ENCODE data around the gene MTNR1A. TPM values are rescaled to one million over a fixed set of nuclear protein-coding genes. Genes with fewer than 3 reads are reported as not detected.

Gene MTNR1A
- total and polyA plus RNA-seq, 2 donors (not counting 1 experiment from before 2014, with no cell fraction given) = not detected

DNA sequence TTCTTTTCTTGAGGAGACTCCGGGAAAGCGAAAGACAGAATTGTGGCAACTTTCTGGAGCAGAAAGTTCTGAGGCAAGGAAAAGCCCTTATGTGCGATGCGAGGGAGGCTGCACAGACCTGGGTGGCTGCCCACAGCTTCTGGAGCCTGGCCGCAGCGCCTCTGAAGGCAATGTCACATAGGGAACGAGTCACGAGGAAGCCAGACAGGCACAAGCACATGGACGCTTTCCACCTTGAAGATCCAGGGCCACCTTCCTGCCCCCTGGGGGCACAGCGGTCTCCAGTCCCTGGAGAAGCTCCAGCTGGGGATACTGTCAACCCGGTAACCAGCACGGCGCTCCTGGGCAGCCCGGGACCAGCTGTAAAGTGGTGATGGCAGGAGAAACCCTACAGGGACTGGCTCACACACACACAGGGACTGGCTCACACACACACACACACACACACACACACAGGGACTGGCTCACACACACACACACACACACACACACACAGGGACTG is 69.8 kb downstream of the MTNR1A start:
- H4K20me1 ChIP-seq (ENCODE audit: control insufficient read depth, insufficient read depth, low read length, poor library complexity, severe bottlenecking) = no peaks in the 10 kb centered on the region
- DNase-seq (no peak), ATAC-seq (ENCODE audit: low read depth) (no peak)
- ChIA-PET CTCF (no interaction called here), POLR2A (no interaction called here)
- no peaks in the 10 kb centered on the region for H3K27me3 ChIP-seq (replicated peaks in 1 of 4; ENCODE audit: control extremely low read depth in 1 of 4, control insufficient read depth in 3 of 4, insufficient read depth in 4 of 4, low read length in 3 of 4)
- H3K27ac Mint-ChIP-seq = no peak overlapping the region
- WGBS (ENCODE audit: insufficient coverage) = 62% methylated on average over 13 of the region's 14 CpGs
- H3K4me3 ChIP-seq (ENCODE audit: control extremely low read depth in 1 of 5, extremely low read depth in 1 of 5, insufficient read depth in 1 of 5, low read depth in 2 of 5, low read length in 4 of 5) = no peak overlapping the region
- no peaks in the 10 kb centered on the region for H3K4me1 Mint-ChIP-seq
- intact Hi-C loops (cut with micrococcal nuclease) = no loop called here
- no peaks in the 10 kb centered on the region for H3K36me3 ChIP-seq (replicated peaks in 1 of 2; ENCODE audit: control extremely low read depth in 1 of 2, control insufficient read depth in 1 of 2, extremely low read depth in 1 of 2, insufficient read depth in 2 of 2, low read length in 1 of 2)
- H3K4me1 ChIP-seq (ENCODE audit: control insufficient read depth in 2 of 2, insufficient read depth in 2 of 2, low read length in 2 of 2) = no peaks in the 10 kb centered on the region
- no peak for TF ChIP-seq EZH2 (IDR thresholded peaks at IDR 0.05; ENCODE audit: borderline replicate concordance, insufficient read depth, low read depth, low read length, poor library complexity, severe bottlenecking)
- TF ChIP-seq, protein P1, sequence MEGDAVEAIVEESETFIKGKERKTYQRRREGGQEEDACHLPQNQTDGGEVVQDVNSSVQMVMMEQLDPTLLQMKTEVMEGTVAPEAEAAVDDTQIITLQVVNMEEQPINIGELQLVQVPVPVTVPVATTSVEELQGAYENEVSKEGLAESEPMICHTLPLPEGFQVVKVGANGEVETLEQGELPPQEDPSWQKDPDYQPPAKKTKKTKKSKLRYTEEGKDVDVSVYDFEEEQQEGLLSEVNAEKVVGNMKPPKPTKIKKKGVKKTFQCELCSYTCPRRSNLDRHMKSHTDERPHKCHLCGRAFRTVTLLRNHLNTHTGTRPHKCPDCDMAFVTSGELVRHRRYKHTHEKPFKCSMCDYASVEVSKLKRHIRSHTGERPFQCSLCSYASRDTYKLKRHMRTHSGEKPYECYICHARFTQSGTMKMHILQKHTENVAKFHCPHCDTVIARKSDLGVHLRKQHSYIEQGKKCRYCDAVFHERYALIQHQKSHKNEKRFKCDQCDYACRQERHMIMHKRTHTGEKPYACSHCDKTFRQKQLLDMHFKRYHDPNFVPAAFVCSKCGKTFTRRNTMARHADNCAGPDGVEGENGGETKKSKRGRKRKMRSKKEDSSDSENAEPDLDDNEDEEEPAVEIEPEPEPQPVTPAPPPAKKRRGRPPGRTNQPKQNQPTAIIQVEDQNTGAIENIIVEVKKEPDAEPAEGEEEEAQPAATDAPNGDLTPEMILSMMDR (IDR thresholded peaks at IDR 0.05) = no peak
- no peak overlapping the region for H2AFZ ChIP-seq (ENCODE audit: insufficient read depth, low read depth, low read length, poor library complexity, severe bottlenecking)
- peaks cover 0 to 42% (median 0%) of the 10 kb centered on the region in 3 donors for H3K9me3 ChIP-seq (ENCODE audit: control extremely low read depth in 1 of 3, control insufficient read depth in 2 of 3, insufficient read depth in 1 of 3, low read length in 2 of 3)
- no peak overlapping the region for H3K4me3 Mint-ChIP-seq
- H3K9ac ChIP-seq (ENCODE audit: low read length) = no peak overlapping the region
- H3K9me3 Mint-ChIP-seq (ENCODE audit: insufficient read depth) = peaks cover 5% of the 10 kb centered on the region
- no peaks in the 10 kb centered on the region for H3K79me2 ChIP-seq (ENCODE audit: control insufficient read depth, insufficient read depth, low read length)
- no peak overlapping the region for H3K27ac ChIP-seq (ENCODE audit: low read length in 2 of 2)
- H3K27me3 Mint-ChIP-seq = no peaks in the 10 kb centered on the region
- no peak overlapping the region for H3K4me2 ChIP-seq (replicated peaks; ENCODE audit: low read depth, low read length, poor library complexity, severe bottlenecking)

DNA sequence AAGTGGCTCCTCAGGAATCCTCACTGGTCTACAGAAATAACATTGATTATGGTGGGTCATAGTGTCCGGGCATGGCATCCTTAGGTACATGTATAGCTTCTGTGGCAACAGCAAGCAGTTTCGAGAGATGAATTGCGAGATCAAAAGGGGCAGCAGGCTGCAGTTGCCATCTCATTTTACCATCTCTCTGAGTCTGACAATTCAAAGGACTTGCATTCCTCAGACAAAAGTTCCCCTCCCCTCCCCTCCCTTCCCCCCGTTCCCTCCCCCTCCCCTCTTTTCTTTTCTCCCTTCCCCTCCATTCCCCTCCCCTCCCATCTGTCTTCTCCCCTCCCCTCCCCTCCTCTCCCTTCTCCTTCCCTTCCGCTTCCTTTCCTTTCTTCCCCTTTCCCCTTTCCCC is 70.2 kb downstream of the MTNR1A start:
- Histone ChIP-seq H2AFZ (ENCODE audit: insufficient read depth, low read depth, low read length, poor library complexity, severe bottlenecking) (no peak overlapping the region), H3K4me2 (replicated peaks; ENCODE audit: low read depth, low read length, poor library complexity, severe bottlenecking) (no peak overlapping the region)

More for the DNA sequence above, 70.2 kb downstream of the MTNR1A start:
- DNase-seq = no peak
- intact Hi-C loops (cut with micrococcal nuclease) = no loop called here
- Histone ChIP-seq H3K4me1 (ENCODE audit: control insufficient read depth in 2 of 2, insufficient read depth in 2 of 2, low read length in 2 of 2) (no peaks in the 10 kb centered on the region), H3K4me3 (ENCODE audit: control extremely low read depth in 1 of 5, extremely low read depth in 1 of 5, insufficient read depth in 1 of 5, low read depth in 2 of 5, low read length in 4 of 5) (no peak overlapping the region), H3K27me3 (replicated peaks in 1 of 4; ENCODE audit: control extremely low read depth in 1 of 4, control insufficient read depth in 3 of 4, insufficient read depth in 4 of 4, low read length in 3 of 4) (no peaks in the 10 kb centered on the region), H3K27ac (ENCODE audit: low read length in 2 of 2) (no peak overlapping the region), H4K20me1 (ENCODE audit: control insufficient read depth, insufficient read depth, low read length, poor library complexity, severe bottlenecking) (no peaks in the 10 kb centered on the region), H3K9ac (ENCODE audit: low read length) (no peak overlapping the region), H3K9me3 (ENCODE audit: control extremely low read depth in 1 of 3, control insufficient read depth in 2 of 3, insufficient read depth in 1 of 3, low read length in 2 of 3) (peaks cover 0 to 39% (median 0%) of the 10 kb centered on the region in 3 donors), H3K36me3 (replicated peaks in 1 of 2; ENCODE audit: control extremely low read depth in 1 of 2, control insufficient read depth in 1 of 2, extremely low read depth in 1 of 2, insufficient read depth in 2 of 2, low read length in 1 of 2) (no peaks in the 10 kb centered on the region), H3K79me2 (ENCODE audit: control insufficient read depth, insufficient read depth, low read length) (no peaks in the 10 kb centered on the region)
- TF ChIP-seq, protein P1 (IDR thresholded peaks at IDR 0.05) = no peak
- no peak for TF ChIP-seq EZH2 (IDR thresholded peaks at IDR 0.05; ENCODE audit: borderline replicate concordance, insufficient read depth, low read depth, low read length, poor library complexity, severe bottlenecking)
- CTCF ChIA-PET = no interaction called here
- Mint-ChIP-seq H3K27ac (no peak overlapping the region), H3K27me3 (no peaks in the 10 kb centered on the region), H3K4me1 (no peaks in the 10 kb centered on the region), H3K4me3 (no peak overlapping the region), H3K9me3 (ENCODE audit: insufficient read depth) (peaks cover under 1% of the 10 kb centered on the region)
- POLR2A ChIA-PET = no interaction called here
- 90% methylated on average over 3 of the region's 5 CpGs for WGBS (ENCODE audit: insufficient coverage)
- no peak for ATAC-seq (ENCODE audit: low read depth)
